Right kidney (tissue), 1 donor: ENCODE results near the gene MYH9.

ENCODE experiments used
- DNase-seq: peaks from one replicate; pipeline ENCODE4 v3.0.0-alpha.2; 2016

Gene MYH9

GRCh38 chr22:36316419-36316818 is 71.3 kb downstream of the MYH9 start:
- no peak for DNase-seq

- DNase-seq = no peak
Measured at GRCh38 chr22:36315325-36315724, 72.4 kb downstream of the MYH9 start.

- no peak for DNase-seq
Measured at GRCh38 chr22:36311386-36312085, 76.2 kb downstream of the MYH9 start.

GRCh38 chr22:36308880-36309279 is 78.9 kb downstream of the MYH9 start:
- DNase-seq = no peak

- DNase-seq = no peak
Measured at GRCh38 chr22:36306227-36306626, 81.5 kb downstream of the MYH9 start.

- DNase-seq = no peak
Measured at GRCh38 chr22:36305813-36306212, 82.0 kb downstream of the MYH9 start.

GRCh38 chr22:36304429-36304828 is 83.3 kb downstream of the MYH9 start:
- DNase-seq = no peak

- DNase-seq = no peak
Measured at GRCh38 chr22:36303874-36304273, 83.9 kb downstream of the MYH9 start.

- DNase-seq = no peak
Measured at GRCh38 chr22:36303115-36303467, 84.7 kb downstream of the MYH9 start.

GRCh38 chr22:36302439-36303114 is 85.2 kb downstream of the MYH9 start:
- no peak for DNase-seq

- no peak for DNase-seq
Measured at GRCh38 chr22:36301851-36302250, 85.9 kb downstream of the MYH9 start.

GRCh38 chr22:36301384-36301828 is 86.4 kb downstream of the MYH9 start:
- peak; percentile 50 for DNase-seq

- DNase-seq = no peak
Measured at GRCh38 chr22:36300396-36301212, 87.2 kb downstream of the MYH9 start.

GRCh38 chr22:36299911-36300310 is 87.9 kb downstream of the MYH9 start:
- DNase-seq = no peak

- DNase-seq = no peak
Measured at GRCh38 chr22:36299295-36299694, 88.5 kb downstream of the MYH9 start.

- DNase-seq = no peak
Measured at GRCh38 chr22:36298601-36299000, 89.2 kb downstream of the MYH9 start.

- DNase-seq = no peak
Measured at GRCh38 chr22:36298118-36298517, 89.6 kb downstream of the MYH9 start.

GRCh38 chr22:36297568-36297967 is 90.2 kb downstream of the MYH9 start:
- no peak for DNase-seq

GRCh38 chr22:36296690-36297089 is 91.1 kb downstream of the MYH9 start:
- no peak for DNase-seq

- no peak for DNase-seq
Measured at GRCh38 chr22:36295247-36295646, 92.5 kb downstream of the MYH9 start.

GRCh38 chr22:36294801-36295200 is 93.0 kb downstream of the MYH9 start:
- DNase-seq = no peak

- DNase-seq = no peak
Measured at GRCh38 chr22:36294293-36294620, 93.5 kb downstream of the MYH9 start.

GRCh38 chr22:36293606-36294292 is 94.0 kb downstream of the MYH9 start:
- DNase-seq = no peak
